Activated CD8-positive, alpha-beta T cell treated with anti-CD3 and anti-CD28 coated beads for 36 hours (primary cell): ENCODE measurements around the gene MYLK. TPM values are rescaled to one million over a fixed set of nuclear protein-coding genes. Genes with fewer than 3 reads are reported as not detected.

Source experiments
- ATAC-seq: fragments of 200-7000 bp; cut with Tn5 transposase; one replicate; pipeline ENCODE4 v1.10.0; 2021; ENCODE audit warnings: mild to moderate bottlenecking, moderate library complexity
- CTCF ChIA-PET: fragments of 350-600 bp; sonication (Branson Sonifier 250); formaldehyde crosslinking; loops from one replicate; lab custom pipeline; 2021; ENCODE audit warnings: antibody characterized with exemption; lab: Charles Lee
- POLR2A ChIA-PET: fragments of 350-600 bp; sonication (Branson Sonifier 250); formaldehyde crosslinking; loops from one replicate; lab custom pipeline; 2021; ENCODE audit warnings: antibody characterized with exemption; lab: Charles Lee
- DNase-seq: peaks from one replicate; pipeline ENCODE4 v3.0.0-alpha.2; 2020
- H3K27ac Mint-ChIP-seq: one replicate; pipeline ENCODE4 v1.8.0; 2021; ENCODE audit warnings: mild to moderate bottlenecking, mixed read lengths
- H3K27me3 Mint-ChIP-seq: one replicate; pipeline ENCODE4 v1.8.0; 2021; ENCODE audit warnings: mixed read lengths
- H3K36me3 Mint-ChIP-seq: one replicate; pipeline ENCODE4 v1.8.0; 2021; ENCODE audit warnings: low read depth, mixed read lengths
- H3K4me1 Mint-ChIP-seq: one replicate; pipeline ENCODE4 v1.8.0; 2021; ENCODE audit warnings: low read depth, mixed read lengths
- H3K4me3 Mint-ChIP-seq: one replicate; pipeline ENCODE4 v1.8.0; 2021; ENCODE audit warnings: mild to moderate bottlenecking, moderate library complexity, mixed read lengths
- H3K9me3 Mint-ChIP-seq: one replicate; pipeline ENCODE4 v1.8.0; 2021; ENCODE audit warnings: mixed read lengths
- intact Hi-C: fragments of 100-400 bp; cut with micrococcal nuclease; formaldehyde crosslinking; loops from one replicate; pipeline ENCODE4 v1.10.0; 2022
- total RNA-seq, 2 experiments: library from RNA; stranded (reverse); gene quantifications; one replicate each; pipeline ENCODE4 v1.2.3, GENCODE V29; 2021
- TF ChIP-seq, protein P1 (sequence below): fragments of 200-600 bp; IDR thresholded peaks from one replicate; pipeline ENCODE4 v1.8.0; 2022; ENCODE audit warnings: antibody characterized with exemption, mild to moderate bottlenecking

Gene MYLK
- total RNA-seq, 2 experiments from 2014 or later, result 0.34 TPM; not detected in 1

DNA sequence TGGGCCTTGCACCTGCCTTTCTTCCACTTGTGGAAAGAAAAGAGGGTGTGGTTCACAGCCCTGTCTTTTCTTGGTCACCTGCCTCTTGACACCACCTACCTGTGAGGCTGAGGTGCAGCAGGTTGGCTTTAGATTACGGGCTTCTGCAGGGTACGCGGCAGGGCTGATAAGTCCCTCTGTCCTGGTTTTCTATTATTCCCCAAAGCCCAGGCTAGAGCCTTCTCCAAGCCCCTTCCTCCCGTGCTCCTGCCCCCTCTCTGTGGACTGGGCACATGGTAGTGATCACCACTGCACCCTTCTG lies 254.4 kb downstream of the MYLK start:
- Mint-ChIP-seq H3K4me1 (no peaks in the 10 kb centered on the region), H3K27ac (no peak overlapping the region), H3K4me3 (no peak overlapping the region), H3K36me3 (peaks cover 2% of the 10 kb centered on the region), H3K9me3 (no peaks in the 10 kb centered on the region), H3K27me3 (no peaks in the 10 kb centered on the region)
- DNase-seq (no peak), ATAC-seq (no peak)
- TF ChIP-seq, protein P1, sequence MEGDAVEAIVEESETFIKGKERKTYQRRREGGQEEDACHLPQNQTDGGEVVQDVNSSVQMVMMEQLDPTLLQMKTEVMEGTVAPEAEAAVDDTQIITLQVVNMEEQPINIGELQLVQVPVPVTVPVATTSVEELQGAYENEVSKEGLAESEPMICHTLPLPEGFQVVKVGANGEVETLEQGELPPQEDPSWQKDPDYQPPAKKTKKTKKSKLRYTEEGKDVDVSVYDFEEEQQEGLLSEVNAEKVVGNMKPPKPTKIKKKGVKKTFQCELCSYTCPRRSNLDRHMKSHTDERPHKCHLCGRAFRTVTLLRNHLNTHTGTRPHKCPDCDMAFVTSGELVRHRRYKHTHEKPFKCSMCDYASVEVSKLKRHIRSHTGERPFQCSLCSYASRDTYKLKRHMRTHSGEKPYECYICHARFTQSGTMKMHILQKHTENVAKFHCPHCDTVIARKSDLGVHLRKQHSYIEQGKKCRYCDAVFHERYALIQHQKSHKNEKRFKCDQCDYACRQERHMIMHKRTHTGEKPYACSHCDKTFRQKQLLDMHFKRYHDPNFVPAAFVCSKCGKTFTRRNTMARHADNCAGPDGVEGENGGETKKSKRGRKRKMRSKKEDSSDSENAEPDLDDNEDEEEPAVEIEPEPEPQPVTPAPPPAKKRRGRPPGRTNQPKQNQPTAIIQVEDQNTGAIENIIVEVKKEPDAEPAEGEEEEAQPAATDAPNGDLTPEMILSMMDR, result no peak
- POLR2A ChIA-PET, result no interaction called here
- intact Hi-C loops, result no loop called here
- CTCF ChIA-PET, result no interaction called here

- CTCF ChIA-PET, result interaction anchor here (1.2 kb wide), 1 partner anchor 13 kb away, joined by 6 read pairs; no protein-coding TSS in a partner anchor
- DNase-seq, result no peak
- Mint-ChIP-seq H3K9me3 (no peaks in the 10 kb centered on the region), H3K4me3 (no peak overlapping the region), H3K27me3 (no peaks in the 10 kb centered on the region), H3K27ac (no peak overlapping the region), H3K36me3 (peaks cover 2% of the 10 kb centered on the region), H3K4me1 (no peaks in the 10 kb centered on the region)
- POLR2A ChIA-PET, result no interaction called here
- no peak for ATAC-seq
- TF ChIP-seq, protein P1, result no peak
- intact Hi-C loops, result no loop called here
These were observed 255.0 kb downstream of the MYLK start for GRCh38 chr3:123628996-123629746.

GRCh38 chr3:123627673-123628670 lies 256.2 kb downstream of the MYLK start:
- CTCF ChIA-PET, result interaction anchor here (1.1 to 1.2 kb wide), 2 partner anchors 12 to 15 kb away, joined by 3 to 6 read pairs; no protein-coding TSS in a partner anchor

DNA sequence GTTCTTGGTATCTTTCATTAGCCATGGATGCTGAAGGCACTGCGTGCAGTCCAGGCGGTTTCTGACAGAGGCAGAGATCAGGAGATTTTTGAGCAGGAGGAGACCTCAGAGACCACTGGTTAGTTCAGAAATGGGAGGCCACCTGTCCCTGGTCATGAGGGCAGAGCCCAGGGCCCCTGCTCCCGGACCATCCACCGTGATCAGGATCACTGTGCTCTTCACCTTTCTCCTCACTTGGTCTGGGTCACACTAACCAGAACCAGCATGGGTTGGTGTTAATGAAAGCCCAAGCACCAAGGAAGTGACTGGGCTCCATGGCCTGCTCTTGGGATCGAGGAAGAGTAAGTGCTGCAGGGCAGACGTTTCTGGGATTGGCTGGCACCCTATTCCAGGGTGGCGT lies 257.3 kb downstream of the MYLK start:
- CTCF ChIA-PET, result interaction anchor here (1.1 kb wide), 1 partner anchor 13 kb away, joined by 3 read pairs; no protein-coding TSS in a partner anchor
- POLR2A ChIA-PET, result no interaction called here
- TF ChIP-seq, protein P1, result no peak
- peaks cover 2% of the 10 kb centered on the region for H3K36me3 Mint-ChIP-seq
- no peaks in the 10 kb centered on the region for H3K27me3 Mint-ChIP-seq
- no peak overlapping the region for H3K27ac Mint-ChIP-seq
- intact Hi-C loops, result no loop called here
- no peak for DNase-seq
- no peaks in the 10 kb centered on the region for H3K4me1 Mint-ChIP-seq
- H3K4me3 Mint-ChIP-seq, result no peak overlapping the region
- no peak for ATAC-seq
- no peaks in the 10 kb centered on the region for H3K9me3 Mint-ChIP-seq

More at GRCh38 chr3:123627673-123628670, 256.2 kb downstream of the MYLK start:
- DNase-seq (no peak), ATAC-seq (no peak)
- H3K4me1 Mint-ChIP-seq, result no peaks in the 10 kb centered on the region
- H3K27me3 Mint-ChIP-seq, result no peaks in the 10 kb centered on the region
- no peak overlapping the region for H3K4me3 Mint-ChIP-seq
- intact Hi-C loops, result no loop called here
- H3K9me3 Mint-ChIP-seq, result no peaks in the 10 kb centered on the region
- POLR2A ChIA-PET, result no interaction called here
- peaks cover 2% of the 10 kb centered on the region for H3K36me3 Mint-ChIP-seq
- no peak overlapping the region for H3K27ac Mint-ChIP-seq
- TF ChIP-seq, protein P1, result no peak
